Ammon's horn (tissue), 1 donor: ENCODE data around the gene CREG1.

ENCODE experiments used
- DNase-seq: peaks from one replicate; pipeline ENCODE4 v3.0.0-alpha.2; 2016; ENCODE audit warnings: low spot score

CREG1 gene

DNA sequence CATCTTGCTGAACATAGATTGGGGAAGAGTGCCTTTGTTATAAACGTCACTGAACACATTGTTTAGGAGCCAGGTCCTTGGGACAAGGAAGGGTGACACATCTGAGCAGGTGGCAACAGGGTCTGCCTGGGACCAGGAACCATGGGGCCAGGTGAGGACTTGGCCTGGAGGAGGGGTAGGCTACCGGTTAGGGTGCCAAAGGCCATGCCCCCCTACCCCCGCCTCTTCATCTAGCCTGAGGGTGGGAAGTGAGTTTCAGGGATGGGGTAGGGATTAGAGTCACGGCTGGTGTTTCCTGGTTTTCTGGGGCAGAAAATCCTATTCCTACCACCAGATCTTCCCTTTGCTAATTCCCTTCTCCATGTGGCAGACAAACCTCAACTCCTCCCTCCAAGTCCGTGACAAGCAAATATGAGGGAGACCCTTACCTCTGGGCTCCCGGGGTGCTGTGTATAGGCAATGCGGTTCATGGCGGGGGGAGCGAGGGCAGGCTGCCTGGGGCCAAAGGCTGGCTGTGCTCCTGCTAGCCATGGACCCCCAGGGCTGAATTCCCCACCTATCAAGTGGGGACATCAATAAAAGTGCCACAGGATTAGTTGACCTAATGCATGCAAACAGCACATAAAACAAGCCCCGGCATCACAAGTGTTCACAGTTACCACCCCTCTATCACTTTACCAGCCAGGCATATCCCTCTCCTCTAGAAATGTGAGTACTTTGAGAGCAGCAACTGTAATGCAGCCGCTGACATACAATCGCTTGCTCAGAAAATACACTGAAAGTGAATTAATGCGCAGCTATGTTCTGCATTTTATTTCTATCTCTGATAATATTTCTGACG, 49.7 kb downstream of the CREG1 start:
- DNase-seq, result no peak

DNA sequence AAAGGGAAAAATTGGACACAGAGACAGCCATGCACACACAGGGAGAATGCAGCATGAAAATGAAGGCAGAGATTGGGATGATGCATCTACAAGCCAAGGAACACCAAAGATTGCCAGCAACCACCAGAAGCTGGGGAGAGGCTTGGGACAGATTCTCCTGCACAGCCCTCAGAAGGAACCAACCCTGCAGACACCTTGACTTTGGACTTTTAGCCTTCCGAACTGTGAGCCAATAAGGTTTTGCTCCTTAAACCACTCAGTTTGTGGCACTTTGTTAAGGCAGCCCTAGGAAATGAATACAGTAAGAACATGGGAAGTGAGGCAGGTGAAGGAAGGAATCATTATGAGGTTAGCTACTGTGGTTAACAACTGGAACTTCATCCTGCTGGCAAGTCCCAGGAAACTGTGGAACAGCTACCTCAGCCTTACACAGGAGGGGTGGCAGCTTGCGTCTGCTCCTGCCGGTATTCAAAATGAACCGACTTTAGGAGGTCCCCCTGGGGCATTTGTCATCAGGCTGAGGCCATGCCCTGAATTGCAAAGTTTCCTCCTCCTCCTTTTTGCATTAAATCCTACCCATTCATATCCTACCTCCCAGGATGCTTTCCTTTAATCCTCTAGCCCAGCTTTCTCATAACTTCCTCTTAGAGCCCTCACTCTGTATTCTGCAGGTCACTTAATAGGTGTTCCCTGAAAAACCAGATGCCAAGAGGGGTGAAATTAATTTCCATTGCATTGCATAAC, 50.7 kb downstream of the CREG1 start:
- DNase-seq, result no peak

- DNase-seq, result no peak
These were observed 51.4 kb downstream of the CREG1 start for GRCh38 chr1:167502192-167502551.

- DNase-seq, result no peak
These were observed 51.9 kb downstream of the CREG1 start for GRCh38 chr1:167501515-167502191.

- peak; percentile 51 for DNase-seq
These were observed 53.2 kb downstream of the CREG1 start for GRCh38 chr1:167500283-167500860.

DNA sequence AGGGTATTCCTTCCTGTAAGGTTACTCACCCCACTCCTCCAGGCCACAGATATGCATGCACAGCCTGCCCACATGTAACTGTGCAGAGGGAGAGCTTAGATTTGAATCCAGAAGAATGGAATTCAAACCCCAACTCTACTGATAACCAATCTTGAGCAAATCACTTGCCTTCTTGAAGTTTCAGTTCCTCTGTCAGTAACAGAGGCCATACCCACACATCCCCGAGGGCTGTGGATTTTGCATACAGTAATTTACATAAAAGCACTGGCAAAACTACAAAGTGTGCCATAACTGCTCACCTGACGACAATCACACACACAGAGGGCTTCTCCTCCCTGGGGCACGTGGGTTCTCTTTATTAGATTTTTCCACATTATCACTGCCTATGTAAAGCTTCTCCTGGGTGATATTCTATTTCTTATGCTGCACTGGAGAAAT, 53.9 kb downstream of the CREG1 start:
- DNase-seq, result no peak

DNA sequence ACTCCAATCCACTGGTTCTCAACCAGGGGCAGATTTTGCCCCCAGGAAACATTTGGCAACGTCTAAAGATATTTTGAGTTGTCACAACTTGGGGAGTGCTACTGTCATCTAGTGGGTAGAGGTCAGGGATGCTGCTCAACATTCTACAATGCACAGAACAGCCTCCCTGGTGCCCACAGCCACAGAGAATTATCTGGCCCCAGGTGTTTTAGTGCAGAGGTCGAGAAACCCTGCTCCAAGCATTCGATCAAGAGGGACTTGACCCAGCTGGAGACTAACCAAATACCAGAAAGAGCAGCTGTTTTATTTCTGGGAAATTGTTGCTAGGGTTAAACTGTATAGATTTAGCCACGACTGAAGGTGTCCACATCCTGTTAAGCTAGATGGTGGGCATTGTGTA, 54.5 kb downstream of the CREG1 start:
- no peak for DNase-seq

- no peak for DNase-seq
These were observed 56.6 kb downstream of the CREG1 start for GRCh38 chr1:167496797-167497619.

DNA sequence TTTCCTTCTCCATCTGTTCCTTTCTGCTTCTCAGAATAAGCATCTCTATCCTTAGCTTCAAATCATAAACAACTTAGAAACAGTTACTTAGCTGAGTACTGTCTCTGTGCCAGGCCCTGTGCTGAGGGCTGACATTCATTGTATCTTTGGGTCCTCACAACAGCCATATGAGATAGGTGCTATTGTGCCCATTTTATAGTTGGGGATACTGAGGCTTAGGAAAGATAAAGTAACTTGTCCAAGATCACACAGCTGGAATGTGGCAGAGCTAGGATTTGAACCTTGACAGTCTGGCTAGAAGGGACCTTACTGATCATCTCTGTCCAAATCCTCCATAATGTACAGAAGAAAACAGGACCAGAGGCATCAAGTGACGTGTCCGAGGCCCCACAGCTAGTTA, 60.2 kb downstream of the CREG1 start:
- no peak for DNase-seq

DNA sequence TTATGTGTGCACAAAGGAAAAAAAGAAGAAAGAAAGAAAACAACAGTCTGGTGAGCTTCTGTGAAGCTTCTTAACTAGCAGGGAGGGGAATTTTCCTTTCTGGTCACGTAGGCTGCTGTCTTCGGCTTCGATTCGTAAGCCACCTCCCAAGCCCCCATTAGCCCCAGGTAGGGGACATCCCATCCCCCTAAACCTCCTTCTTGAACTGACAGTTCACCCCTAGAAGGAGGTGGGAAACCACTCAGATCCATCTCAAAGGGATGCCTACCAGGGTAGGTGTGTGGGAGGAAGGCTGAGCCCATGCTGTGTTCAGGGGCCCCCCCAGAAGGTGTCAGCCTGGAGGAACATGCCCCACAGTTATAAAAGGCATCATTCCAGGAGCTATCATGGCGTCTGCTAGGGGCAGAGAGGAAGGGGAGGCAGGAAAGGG, 61.1 kb downstream of the CREG1 start:
- DNase-seq, result no peak

DNA sequence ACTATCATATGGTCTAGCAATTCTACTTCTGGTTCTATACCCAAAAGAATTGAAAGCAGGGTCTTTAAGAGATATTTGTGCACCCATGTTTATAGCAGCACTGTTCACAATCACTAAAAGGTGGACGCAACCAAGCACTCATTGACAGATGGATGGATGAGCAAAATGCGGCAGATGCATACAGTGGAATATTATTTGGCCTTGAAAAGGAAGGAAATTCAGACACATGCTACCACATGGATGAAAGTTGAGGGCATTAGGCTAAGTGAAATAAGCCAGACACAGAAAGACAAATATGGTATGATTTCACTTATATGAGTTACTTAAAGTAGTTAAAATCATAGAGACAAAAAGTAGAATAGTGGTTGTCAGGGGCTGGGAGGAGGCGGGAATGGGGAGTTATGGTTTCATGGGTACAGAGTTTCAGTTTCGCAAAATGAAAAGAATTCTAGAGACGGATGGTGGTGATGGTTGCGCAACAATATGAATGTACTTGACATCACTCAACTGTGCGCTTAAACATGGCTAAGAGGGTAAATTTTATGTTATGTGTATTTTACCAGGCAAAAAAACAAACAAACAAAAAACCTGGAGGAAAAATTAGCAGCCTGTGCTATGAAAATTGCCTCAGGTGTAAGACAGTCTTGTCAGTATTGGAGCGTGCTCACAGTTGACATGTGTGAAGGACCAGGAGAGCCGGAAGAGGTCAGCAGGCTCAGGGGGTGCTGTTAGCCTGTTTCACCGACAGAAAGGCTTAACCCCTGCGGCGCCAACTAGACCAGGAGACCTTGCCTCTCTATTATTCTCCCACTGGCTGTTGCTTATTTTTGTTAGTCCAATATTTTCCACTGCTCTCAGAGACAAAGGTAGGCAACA, 61.7 kb downstream of the CREG1 start:
- DNase-seq, result no peak
